ENCODE measurements around the gene KRTAP19-4.

DNA sequence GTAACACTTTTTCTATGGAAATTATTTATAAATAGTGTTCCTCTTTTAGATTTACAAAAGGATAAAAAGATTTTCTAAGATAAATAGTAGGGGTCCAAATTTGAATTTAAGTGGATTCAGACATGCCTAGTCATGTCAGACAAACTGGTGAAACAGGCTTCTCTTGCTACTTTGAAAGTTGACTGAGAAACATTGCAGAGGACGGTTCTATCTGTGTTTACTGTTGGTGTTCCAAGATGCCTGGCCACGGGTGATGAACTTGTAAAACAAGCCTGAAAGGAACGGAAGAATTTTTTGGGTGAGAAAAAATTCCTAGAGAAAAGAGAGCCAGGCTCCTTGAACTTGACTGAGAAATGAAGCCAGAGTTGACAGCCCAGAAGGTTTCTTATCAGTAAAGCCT is 19.0 kb downstream of the KRTAP19-4 start:
- TF ChIP-seq, protein P1, sequence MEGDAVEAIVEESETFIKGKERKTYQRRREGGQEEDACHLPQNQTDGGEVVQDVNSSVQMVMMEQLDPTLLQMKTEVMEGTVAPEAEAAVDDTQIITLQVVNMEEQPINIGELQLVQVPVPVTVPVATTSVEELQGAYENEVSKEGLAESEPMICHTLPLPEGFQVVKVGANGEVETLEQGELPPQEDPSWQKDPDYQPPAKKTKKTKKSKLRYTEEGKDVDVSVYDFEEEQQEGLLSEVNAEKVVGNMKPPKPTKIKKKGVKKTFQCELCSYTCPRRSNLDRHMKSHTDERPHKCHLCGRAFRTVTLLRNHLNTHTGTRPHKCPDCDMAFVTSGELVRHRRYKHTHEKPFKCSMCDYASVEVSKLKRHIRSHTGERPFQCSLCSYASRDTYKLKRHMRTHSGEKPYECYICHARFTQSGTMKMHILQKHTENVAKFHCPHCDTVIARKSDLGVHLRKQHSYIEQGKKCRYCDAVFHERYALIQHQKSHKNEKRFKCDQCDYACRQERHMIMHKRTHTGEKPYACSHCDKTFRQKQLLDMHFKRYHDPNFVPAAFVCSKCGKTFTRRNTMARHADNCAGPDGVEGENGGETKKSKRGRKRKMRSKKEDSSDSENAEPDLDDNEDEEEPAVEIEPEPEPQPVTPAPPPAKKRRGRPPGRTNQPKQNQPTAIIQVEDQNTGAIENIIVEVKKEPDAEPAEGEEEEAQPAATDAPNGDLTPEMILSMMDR (conservative IDR thresholded peaks at IDR 0.05; ENCODE audit: low read depth, low read length), result no peak
- TF ChIP-seq CEBPB (IDR thresholded peaks at IDR 0.05; ENCODE audit: low read depth, low read length), result no peak
